Endodermal cell (in vitro differentiated cells): ENCODE results near the gene RASSF4. TPM values are rescaled to one million over a fixed set of nuclear protein-coding genes. Genes with fewer than 3 reads are reported as not detected.

Experiments used
- DNase-seq: peaks from one replicate; pipeline ENCODE4 v3.0.0-alpha.2; 2017
- H3K27ac ChIP-seq: 2 replicates; pipeline ENCODE4 v1.5.1; 2013; ENCODE audit warnings: mild to moderate bottlenecking, low read depth, low read length, moderate library complexity
- H3K27me3 ChIP-seq: 2 replicates; pipeline ENCODE4 v1.6.1; 2013; ENCODE audit warnings: mild to moderate bottlenecking, low read length, moderate library complexity; ENCODE audit not compliant: insufficient read depth, control insufficient read depth, poor library complexity, severe bottlenecking
- H3K36me3 ChIP-seq: 2 replicates; pipeline ENCODE4 v1.7.0; 2013; ENCODE audit warnings: mild to moderate bottlenecking, low read length, moderate library complexity; ENCODE audit not compliant: control insufficient read depth, insufficient read depth
- H3K4me1 ChIP-seq: one replicate; pipeline ENCODE4 v1.7.0; 2013; ENCODE audit warnings: low read length; ENCODE audit not compliant: control insufficient read depth, insufficient read depth
- H3K4me3 ChIP-seq: 2 replicates; pipeline ENCODE4 v1.5.1; 2013; ENCODE audit warnings: mild to moderate bottlenecking, low read length, moderate library complexity
- H3K9ac ChIP-seq: 2 replicates; pipeline ENCODE4 v1.6.1; 2013; ENCODE audit warnings: mild to moderate bottlenecking, low read length, moderate library complexity; ENCODE audit not compliant: poor library complexity, severe bottlenecking; ENCODE audit errors: extremely low read depth
- H3K9me3 ChIP-seq: 2 replicates; pipeline ENCODE4 v1.6.1; 2013; ENCODE audit warnings: mild to moderate bottlenecking, low read length, moderate library complexity; ENCODE audit not compliant: control insufficient read depth
- H3K27ac Mint-ChIP-seq: 2 replicates; pipeline ENCODE4 v1.8.0; 2020; ENCODE audit warnings: mixed read lengths
- H3K27me3 Mint-ChIP-seq: 2 replicates; pipeline ENCODE4 v1.8.0; 2021; ENCODE audit warnings: mild to moderate bottlenecking, mixed read lengths; ENCODE audit not compliant: insufficient read depth
- H3K36me3 Mint-ChIP-seq: 2 replicates; pipeline ENCODE4 v1.8.0; 2020; ENCODE audit warnings: low read depth, mixed read lengths
- H3K4me1 Mint-ChIP-seq: 2 replicates; pipeline ENCODE4 v1.8.0; 2020; ENCODE audit warnings: mixed read lengths
- H3K4me3 Mint-ChIP-seq: 2 replicates; pipeline ENCODE4 v1.8.0; 2020; ENCODE audit warnings: mild to moderate bottlenecking, moderate library complexity, mixed read lengths
- H3K9me3 Mint-ChIP-seq: 2 replicates; pipeline ENCODE4 v1.8.0; 2020; ENCODE audit warnings: mild to moderate bottlenecking, mixed read lengths
- CTCF ChIP-seq: fragments of 200-600 bp; sonication (generic); conservative IDR thresholded peaks from 2 replicates; pipeline ENCODE4 v1.5.0; 2021; ENCODE audit warnings: antibody characterized with exemption, mild to moderate bottlenecking
- WGBS, 2 experiments: methylation state at CpG; one replicate each; pipeline versions ENCODE4 v1.1.5 to v1.1.7; 2013; ENCODE audit warnings: missing lambda C conversion rate in 2 of 2, mixed read lengths in 1 of 2; ENCODE audit not compliant: insufficient coverage in 1 of 2, insufficient read length in 1 of 2; 5-methylcytosine and 5-hydroxymethylcytosine counted together
- total RNA-seq, 2 donors: library from RNA; stranded (reverse); fragmentation: NEBNext Ultra II Directional in 1 of 2; extraction: Animal tissue kit (Norgen Biotek cat#: 25700) in 1 of 2; gene quantifications; 2 replicates in 1 of 2; 3 replicates in 1 of 2; pipeline ENCODE4 v1.2.1, GENCODE V29; 2021

The RASSF4 gene
- total RNA-seq, 2 donors from 2014 or later, result 5.2 to 14.1 TPM

GRCh38 chr10:44974082-44974627 lies 14.6 kb downstream of the RASSF4 start:
- H3K27me3 ChIP-seq, result no peaks in the 10 kb centered on the region
- no peaks in the 10 kb centered on the region for H3K9me3 Mint-ChIP-seq
- peaks cover 30% of the 10 kb centered on the region for H3K4me1 Mint-ChIP-seq
- no peak overlapping the region for H3K9ac ChIP-seq
- no peaks in the 10 kb centered on the region for H3K36me3 ChIP-seq
- no peak overlapping the region for H3K27ac Mint-ChIP-seq
- peaks cover 3% of the 10 kb centered on the region for H3K36me3 Mint-ChIP-seq
- TF ChIP-seq CTCF, result no peak
- no peak for DNase-seq
- whole genome bisulfite sequencing, 2 experiments, result 50 to 67% methylated on average over 1 to 7 of the region's 7 CpGs
- peak overlapping the region; percentile 53 for H3K4me3 Mint-ChIP-seq
- H3K27ac ChIP-seq, result no peak overlapping the region
- H3K4me3 ChIP-seq, result no peak overlapping the region
- H3K9me3 ChIP-seq, result no peaks in the 10 kb centered on the region
- peaks cover 3% of the 10 kb centered on the region for H3K27me3 Mint-ChIP-seq
- H3K4me1 ChIP-seq, result peaks cover 23% of the 10 kb centered on the region

DNA sequence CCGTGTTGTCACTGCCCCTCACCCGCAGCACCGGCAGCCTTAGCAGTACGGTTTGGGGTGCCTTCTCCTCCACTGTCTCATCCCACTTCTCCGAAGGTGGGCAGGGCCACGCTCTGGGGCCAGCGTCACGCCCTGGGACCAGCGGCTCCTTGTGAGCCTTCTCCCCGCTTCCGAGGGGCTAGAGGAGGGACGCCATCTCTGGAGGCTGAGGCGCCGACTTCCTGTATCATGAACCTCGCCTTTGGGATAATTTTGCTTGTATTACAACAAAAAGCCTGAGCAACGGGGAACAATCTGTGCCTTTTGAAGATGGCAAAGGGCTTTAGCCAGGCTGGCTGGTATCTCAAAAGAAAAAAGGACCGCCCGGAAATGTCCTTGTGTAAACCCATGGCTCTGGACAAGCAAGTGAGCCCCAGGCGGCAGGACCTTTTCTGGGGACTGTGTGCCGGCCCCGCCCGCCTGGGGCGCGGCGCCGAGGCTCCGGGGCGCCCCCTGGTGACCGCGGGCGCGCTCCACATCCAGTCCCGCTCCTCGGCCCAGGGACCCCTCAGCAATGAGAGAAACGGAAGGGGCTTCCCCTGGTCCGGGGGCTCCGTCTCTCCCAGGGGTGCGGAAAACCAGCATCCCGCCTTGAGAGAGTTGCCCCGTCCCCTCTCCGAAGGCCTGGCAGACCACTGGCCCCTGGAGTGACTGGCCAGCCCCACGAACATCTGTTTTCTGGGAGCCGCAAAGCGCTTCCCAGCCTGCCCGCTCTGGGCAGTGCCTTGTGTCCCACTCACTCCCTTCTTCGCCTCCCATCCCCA lies 15.2 kb downstream of the RASSF4 start:
- H3K27me3 ChIP-seq, result no peaks in the 10 kb centered on the region
- 17 to 20% methylated on average over 23 to 43 of the region's 46 CpGs for WGBS, 2 experiments
- peaks cover 25% of the 10 kb centered on the region for H3K4me1 ChIP-seq
- no peak overlapping the region for H3K27ac Mint-ChIP-seq
- no peaks in the 10 kb centered on the region for H3K9me3 ChIP-seq
- peak; percentile 90 for DNase-seq
- no peaks in the 10 kb centered on the region for H3K36me3 ChIP-seq
- no peaks in the 10 kb centered on the region for H3K9me3 Mint-ChIP-seq
- peaks cover 1% of the 10 kb centered on the region for H3K27me3 Mint-ChIP-seq
- no peak overlapping the region for H3K9ac ChIP-seq
- H3K4me1 Mint-ChIP-seq, result peaks cover 37% of the 10 kb centered on the region
- H3K27ac ChIP-seq, result no peak overlapping the region
- peaks cover 3% of the 10 kb centered on the region for H3K36me3 Mint-ChIP-seq
- H3K4me3 Mint-ChIP-seq, result peak overlapping the region; percentile 53
- H3K4me3 ChIP-seq, result peak overlapping the region; percentile 15
- peak; percentile 98 for TF ChIP-seq CTCF

DNA sequence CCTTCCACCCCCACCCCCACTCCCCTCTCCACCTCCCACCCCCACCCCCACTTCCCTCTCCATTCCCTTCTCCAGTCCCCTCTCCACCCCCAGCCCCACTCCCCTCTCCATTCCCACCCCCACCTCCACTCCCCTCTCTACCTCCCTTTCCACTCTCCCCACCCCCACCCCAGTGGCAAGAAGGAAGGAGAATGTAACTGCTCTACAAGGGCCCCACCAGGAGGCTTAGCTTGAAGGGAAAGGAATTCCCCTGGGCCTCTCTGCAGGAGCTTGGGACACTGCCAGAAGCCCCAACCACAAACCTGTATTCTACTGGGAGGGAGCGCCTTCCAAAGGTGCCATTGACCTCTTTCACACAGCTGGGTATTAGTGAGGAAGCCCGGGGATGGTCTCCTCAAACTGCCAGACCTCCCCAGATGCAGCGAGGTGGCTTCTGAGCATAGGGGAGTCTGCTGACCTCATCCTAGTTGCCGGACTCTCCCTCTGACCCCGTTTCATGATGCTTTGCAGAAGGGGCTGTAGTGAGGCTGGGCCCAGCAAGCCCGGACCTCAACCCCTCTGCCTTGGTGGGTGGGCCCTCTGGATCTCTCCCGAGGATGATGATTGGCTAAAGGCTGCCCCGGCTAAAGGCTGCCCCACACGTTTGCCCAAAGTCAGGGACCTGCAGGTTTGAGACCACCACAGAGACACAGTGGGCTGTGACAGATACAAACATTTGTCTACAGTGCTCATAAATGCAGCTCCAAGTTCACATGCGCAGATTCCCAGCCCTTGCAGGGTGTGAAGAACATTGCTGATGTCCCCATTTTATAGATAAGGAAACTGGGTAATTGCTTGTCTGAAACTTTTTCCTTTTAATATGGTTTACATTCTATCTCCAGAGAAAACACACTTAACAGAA lies 16.1 kb downstream of the RASSF4 start:
- TF ChIP-seq CTCF, result no peak
- Histone ChIP-seq H3K9me3 (no peaks in the 10 kb centered on the region), H3K27me3 (no peaks in the 10 kb centered on the region), H3K9ac (no peak overlapping the region), H3K36me3 (no peaks in the 10 kb centered on the region), H3K4me3 (no peak overlapping the region), H3K27ac (no peak overlapping the region), H3K4me1 (peaks cover 25% of the 10 kb centered on the region)
- Mint-ChIP-seq H3K4me3 (peak overlapping the region; percentile 53), H3K4me1 (peaks cover 45% of the 10 kb centered on the region), H3K27me3 (peaks cover 4% of the 10 kb centered on the region), H3K27ac (no peak overlapping the region), H3K9me3 (no peaks in the 10 kb centered on the region), H3K36me3 (peaks cover 2% of the 10 kb centered on the region)
- peak; percentile 79 for DNase-seq
- WGBS, 2 experiments, result 52% methylated on average over 3 to 10 of the region's 10 CpGs
